Measurements from ENCODE around the gene LRRC3. TPM values are rescaled to one million over a fixed set of nuclear protein-coding genes. Genes with fewer than 3 reads are reported as not detected.

The LRRC3 gene
- polyA plus RNA-seq, 1 of the 3 experiments (the other 2 are of a cell fraction) = 2.3 TPM

- POLR2A ChIA-PET = no interaction called here
- H3K79me2 ChIP-seq (ENCODE audit: insufficient read depth) = no peaks in the 10 kb centered on the region
- H3F3A ChIP-seq (replicated peaks; ENCODE audit: insufficient read depth) = no peaks in the 10 kb centered on the region
- H3K27ac ChIP-seq (ENCODE audit: low read depth in 2 of 2, low read length in 1 of 2) = no peak overlapping the region
- TF ChIP-seq NRF1 (IDR thresholded peaks at IDR 0.05; ENCODE audit: low read depth, low read length) = no peak
- no peak for TF ChIP-seq FOSL2 (IDR thresholded peaks at IDR 0.05; ENCODE audit: borderline replicate concordance, low read depth)
- TF ChIP-seq, protein P1, sequence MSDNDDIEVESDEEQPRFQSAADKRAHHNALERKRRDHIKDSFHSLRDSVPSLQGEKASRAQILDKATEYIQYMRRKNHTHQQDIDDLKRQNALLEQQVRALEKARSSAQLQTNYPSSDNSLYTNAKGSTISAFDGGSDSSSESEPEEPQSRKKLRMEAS (IDR thresholded peaks at IDR 0.05; ENCODE audit: low read depth) = no peak
- no peak for TF ChIP-seq TAF1 (IDR thresholded peaks at IDR 0.05; ENCODE audit: borderline replicate concordance, low read depth, low read length)
- TF ChIP-seq USF2 (IDR thresholded peaks at IDR 0.05; ENCODE audit: borderline replicate concordance, low read depth, low read length) = no peak
- no peak for TF ChIP-seq MEF2A (IDR thresholded peaks at IDR 0.05; ENCODE audit: borderline replicate concordance, low read depth)
- TF ChIP-seq RXRA (IDR thresholded peaks at IDR 0.05; ENCODE audit: borderline replicate concordance, low read depth) = no peak
- no peak for TF ChIP-seq TEAD4 (IDR thresholded peaks at IDR 0.05; ENCODE audit: borderline replicate concordance, insufficient read depth)
- TF ChIP-seq FOXJ3 (CRISPR knock-in tag; IDR thresholded peaks at IDR 0.05) = no peak
- TF ChIP-seq USF1 (IDR thresholded peaks at IDR 0.05; ENCODE audit: borderline replicate concordance, low read depth) = no peak
- no peak for TF ChIP-seq YY1 (IDR thresholded peaks at IDR 0.05; ENCODE audit: low read depth)
- no peak for TF ChIP-seq IRF3 (IDR thresholded peaks at IDR 0.05; ENCODE audit: low read depth, low read length)
- TF ChIP-seq, protein P2, sequence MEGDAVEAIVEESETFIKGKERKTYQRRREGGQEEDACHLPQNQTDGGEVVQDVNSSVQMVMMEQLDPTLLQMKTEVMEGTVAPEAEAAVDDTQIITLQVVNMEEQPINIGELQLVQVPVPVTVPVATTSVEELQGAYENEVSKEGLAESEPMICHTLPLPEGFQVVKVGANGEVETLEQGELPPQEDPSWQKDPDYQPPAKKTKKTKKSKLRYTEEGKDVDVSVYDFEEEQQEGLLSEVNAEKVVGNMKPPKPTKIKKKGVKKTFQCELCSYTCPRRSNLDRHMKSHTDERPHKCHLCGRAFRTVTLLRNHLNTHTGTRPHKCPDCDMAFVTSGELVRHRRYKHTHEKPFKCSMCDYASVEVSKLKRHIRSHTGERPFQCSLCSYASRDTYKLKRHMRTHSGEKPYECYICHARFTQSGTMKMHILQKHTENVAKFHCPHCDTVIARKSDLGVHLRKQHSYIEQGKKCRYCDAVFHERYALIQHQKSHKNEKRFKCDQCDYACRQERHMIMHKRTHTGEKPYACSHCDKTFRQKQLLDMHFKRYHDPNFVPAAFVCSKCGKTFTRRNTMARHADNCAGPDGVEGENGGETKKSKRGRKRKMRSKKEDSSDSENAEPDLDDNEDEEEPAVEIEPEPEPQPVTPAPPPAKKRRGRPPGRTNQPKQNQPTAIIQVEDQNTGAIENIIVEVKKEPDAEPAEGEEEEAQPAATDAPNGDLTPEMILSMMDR (IDR thresholded peaks at IDR 0.05) = no peak
- no peak for TF ChIP-seq POLR2AphosphoS5 (IDR thresholded peaks at IDR 0.05; ENCODE audit: low read depth, low read length)
- no peak for TF ChIP-seq REST (IDR thresholded peaks at IDR 0.05; ENCODE audit: low read depth, low read length)
- no peak for TF ChIP-seq SIN3A (IDR thresholded peaks at IDR 0.05; ENCODE audit: borderline replicate concordance, low read depth, low read length)
- no peak for TF ChIP-seq EP300 (IDR thresholded peaks at IDR 0.05; ENCODE audit: borderline replicate concordance in 1 of 2, low read depth in 1 of 2, low read length in 1 of 2)
- TF ChIP-seq ELF1 (IDR thresholded peaks at IDR 0.05) = no peak
- TF ChIP-seq SMC3 (IDR thresholded peaks at IDR 0.05; ENCODE audit: low read depth, low read length) = no peak
- no peak for TF ChIP-seq ZBTB33 (IDR thresholded peaks at IDR 0.05; ENCODE audit: borderline replicate concordance, low read depth)
- H3K9me2 ChIP-seq = no peaks in the 10 kb centered on the region
- no peak overlapping the region for H3K9ac ChIP-seq
- H4K20me1 ChIP-seq (ENCODE audit: insufficient read depth) = no peaks in the 10 kb centered on the region
- no peak overlapping the region for H3K4me3 ChIP-seq (ENCODE audit: low read depth in 2 of 2, low read length in 1 of 2)
- H3K9me3 ChIP-seq = no peaks in the 10 kb centered on the region
- CTCF ChIA-PET = interaction anchor here (1.5 to 1.9 kb wide), 2 partner anchors 236 to 293 kb away, joined by 3 to 5 read pairs; no protein-coding TSS in a partner anchor
- H3K4me1 ChIP-seq (ENCODE audit: control insufficient read depth in 1 of 2, insufficient read depth in 2 of 2, low read depth in 1 of 2, low read length in 1 of 2) = no peaks in the 10 kb centered on the region; a peak in 1 of 4 replicates
- no peak overlapping the region for H2AFZ ChIP-seq (ENCODE audit: low read depth)
- H3K4me2 ChIP-seq = no peak overlapping the region
- WGBS (ENCODE audit: low lambda C conversion rate) = 66% methylated on average over 29 of the region's 44 CpGs
- DNase-seq = no peak
- no peaks in the 10 kb centered on the region for H3K36me3 ChIP-seq (replicated peaks in 1 of 2; ENCODE audit: control insufficient read depth in 1 of 2, insufficient read depth in 2 of 2, low read length in 1 of 2)
- peaks cover 19% of the 10 kb centered on the region for H3K27me3 ChIP-seq (ENCODE audit: insufficient read depth)
These were observed 51.3 kb downstream of the LRRC3 start for GRCh38 chr21:44506279-44507255.

Measured in SK-N-SH (cell line).